ENCODE measurements around the gene ADAMTS7.
"Not testable (repeated sequence)": the region's sequence is repeated elsewhere in the genome, so short reads cannot be mapped to it uniquely, and the experiment has no call there.

ADAMTS7 gene

DNA sequence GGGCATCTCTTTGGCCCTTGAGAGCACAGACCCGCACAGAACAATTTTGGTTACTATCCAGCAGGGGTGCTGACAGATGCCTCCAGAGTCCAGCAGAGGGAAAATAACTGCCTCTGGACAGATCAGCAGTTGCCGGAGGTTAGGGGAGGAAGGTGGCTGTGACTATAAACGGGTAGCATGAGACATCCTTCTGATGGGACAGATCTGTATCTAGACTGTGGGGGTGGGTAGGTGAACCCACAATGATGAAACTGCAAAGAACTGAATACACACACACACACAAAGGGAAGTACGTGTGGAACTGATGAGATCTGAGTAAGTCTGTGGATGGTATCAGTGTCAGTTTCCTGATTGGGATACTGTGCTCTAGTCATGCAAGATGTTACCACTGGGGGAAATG, 21.2 kb downstream of the ADAMTS7 start:
- no peak overlapping the region for H3K4me3 ChIP-seq (ENCODE audit: low read depth, low read length)
- TF ChIP-seq, protein P1, sequence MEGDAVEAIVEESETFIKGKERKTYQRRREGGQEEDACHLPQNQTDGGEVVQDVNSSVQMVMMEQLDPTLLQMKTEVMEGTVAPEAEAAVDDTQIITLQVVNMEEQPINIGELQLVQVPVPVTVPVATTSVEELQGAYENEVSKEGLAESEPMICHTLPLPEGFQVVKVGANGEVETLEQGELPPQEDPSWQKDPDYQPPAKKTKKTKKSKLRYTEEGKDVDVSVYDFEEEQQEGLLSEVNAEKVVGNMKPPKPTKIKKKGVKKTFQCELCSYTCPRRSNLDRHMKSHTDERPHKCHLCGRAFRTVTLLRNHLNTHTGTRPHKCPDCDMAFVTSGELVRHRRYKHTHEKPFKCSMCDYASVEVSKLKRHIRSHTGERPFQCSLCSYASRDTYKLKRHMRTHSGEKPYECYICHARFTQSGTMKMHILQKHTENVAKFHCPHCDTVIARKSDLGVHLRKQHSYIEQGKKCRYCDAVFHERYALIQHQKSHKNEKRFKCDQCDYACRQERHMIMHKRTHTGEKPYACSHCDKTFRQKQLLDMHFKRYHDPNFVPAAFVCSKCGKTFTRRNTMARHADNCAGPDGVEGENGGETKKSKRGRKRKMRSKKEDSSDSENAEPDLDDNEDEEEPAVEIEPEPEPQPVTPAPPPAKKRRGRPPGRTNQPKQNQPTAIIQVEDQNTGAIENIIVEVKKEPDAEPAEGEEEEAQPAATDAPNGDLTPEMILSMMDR (IDR thresholded peaks at IDR 0.05; ENCODE audit: low read depth, low read length): no peak

DNA sequence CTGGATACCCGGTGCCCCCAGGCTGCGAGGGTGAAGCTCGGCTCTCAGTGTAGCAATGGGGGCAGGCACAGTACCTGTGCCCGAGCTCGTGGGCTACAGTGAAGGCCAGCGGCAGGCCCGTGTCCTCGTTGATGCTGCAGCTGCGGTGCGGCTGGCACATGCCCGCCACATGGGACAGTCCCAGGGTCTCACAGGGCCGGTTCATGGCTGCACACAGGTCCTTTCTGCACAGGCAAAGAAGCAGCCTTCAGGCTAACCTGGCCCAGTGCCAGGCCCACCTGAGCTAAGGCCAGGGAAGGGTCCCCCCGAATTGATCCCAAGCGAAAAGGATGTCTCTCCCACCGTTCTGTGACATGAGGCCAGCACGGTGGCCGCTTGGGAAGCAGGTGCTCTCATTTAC, 21.6 kb downstream of the ADAMTS7 start:
- H3K4me3 ChIP-seq (ENCODE audit: low read depth, low read length): no peak overlapping the region
- TF ChIP-seq, protein P1 (IDR thresholded peaks at IDR 0.05; ENCODE audit: low read depth, low read length): no peak

DNA sequence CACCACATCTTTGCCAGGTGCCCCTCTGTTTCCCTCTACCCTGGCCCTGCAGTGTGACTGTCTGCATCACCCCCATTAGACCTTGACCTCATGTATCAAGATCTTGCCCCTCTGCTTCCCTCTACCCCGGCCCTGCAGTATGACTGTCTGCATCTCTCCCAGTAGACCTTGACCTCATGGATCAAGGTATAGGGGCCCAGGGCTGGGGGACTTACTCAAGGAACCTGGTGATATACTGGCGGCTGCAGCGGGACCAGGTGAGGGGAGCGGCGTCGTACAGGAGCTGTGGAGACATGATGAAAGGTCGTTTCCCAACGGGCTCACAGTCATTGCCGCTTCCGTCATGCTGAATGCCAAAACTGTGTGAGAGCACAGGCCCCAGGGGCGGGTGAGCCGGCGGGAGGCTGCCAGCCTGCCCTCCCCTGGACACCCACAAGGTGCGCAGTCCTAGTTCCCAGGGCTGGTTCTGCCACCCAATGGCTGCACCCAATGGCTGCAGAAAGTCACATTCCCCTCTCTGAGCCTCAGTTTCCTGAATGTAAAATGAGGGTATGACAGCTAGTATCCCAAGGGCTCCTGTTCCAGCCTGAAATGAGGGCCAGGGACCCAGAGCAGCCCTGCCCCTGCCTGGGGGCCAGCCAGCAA, 23.1 kb downstream of the ADAMTS7 start:
- TF ChIP-seq, protein P1 (IDR thresholded peaks at IDR 0.05; ENCODE audit: low read depth, low read length): no peak
- no peak overlapping the region for H3K4me3 ChIP-seq (ENCODE audit: low read depth, low read length)

DNA sequence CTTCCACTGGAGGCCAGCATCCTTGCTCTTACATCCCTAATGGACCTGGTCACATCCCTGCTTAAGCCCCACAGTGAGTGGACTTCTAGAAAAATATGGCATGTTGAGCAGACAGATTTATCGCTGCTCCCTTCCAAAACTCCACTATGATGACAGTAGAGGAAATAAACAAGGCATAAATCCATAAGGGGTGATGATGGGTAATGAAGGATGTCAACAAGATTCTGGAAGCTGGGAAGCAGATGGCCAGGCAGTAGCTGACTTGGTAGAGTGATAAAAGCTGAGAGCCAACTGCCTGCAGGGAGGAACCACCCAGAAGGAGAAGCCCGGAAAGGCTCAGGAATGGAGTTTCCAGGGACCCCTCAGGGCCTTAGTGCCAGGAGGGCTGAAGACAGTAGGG, 28.9 kb downstream of the ADAMTS7 start:
- H3K4me3 ChIP-seq (ENCODE audit: low read depth, low read length): not testable (repeated sequence)

DNA sequence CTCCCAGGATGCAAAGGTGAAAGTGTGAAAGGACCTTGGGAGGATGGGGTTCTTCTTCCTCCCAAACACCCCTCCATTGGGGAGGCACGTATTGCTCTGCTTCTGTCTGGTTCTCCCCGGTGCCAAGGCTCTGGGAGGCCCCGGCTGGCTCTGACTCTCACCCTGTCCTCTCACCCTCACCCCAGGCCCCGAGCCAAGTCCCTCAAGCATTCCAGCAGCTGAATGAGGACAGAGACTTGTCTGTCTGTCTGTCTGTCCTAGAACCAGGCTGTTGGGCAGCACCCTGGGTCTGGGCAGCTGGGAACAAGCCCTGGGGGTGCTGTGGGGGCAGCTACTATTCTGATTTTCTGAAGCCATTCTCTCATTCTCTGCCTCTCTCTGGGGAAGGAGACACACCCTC, 29.9 kb downstream of the ADAMTS7 start:
- not testable (repeated sequence) for H3K4me3 ChIP-seq (ENCODE audit: low read depth, low read length)

DNA sequence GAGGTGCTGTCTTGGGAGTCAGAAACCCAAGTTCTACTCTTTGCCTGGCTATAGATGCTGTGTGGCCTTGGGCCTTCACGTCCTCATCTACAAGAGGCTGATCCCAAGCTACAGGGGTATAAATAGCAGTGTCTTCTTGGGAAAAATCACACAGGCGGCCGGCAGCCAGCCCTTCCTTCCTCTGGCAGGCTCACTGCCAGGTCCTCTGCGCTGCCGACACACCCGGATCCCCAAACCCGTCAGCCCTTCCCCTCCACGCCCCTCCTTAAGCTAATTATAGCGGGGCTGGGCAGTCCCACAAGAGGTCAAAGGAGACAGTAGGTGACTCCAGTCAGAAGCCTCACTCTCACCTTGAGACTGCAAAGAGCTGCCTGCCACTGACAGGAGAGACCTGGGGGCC, 31.3 kb downstream of the ADAMTS7 start:
- H3K4me3 ChIP-seq (ENCODE audit: low read depth, low read length): not testable (repeated sequence)

DNA sequence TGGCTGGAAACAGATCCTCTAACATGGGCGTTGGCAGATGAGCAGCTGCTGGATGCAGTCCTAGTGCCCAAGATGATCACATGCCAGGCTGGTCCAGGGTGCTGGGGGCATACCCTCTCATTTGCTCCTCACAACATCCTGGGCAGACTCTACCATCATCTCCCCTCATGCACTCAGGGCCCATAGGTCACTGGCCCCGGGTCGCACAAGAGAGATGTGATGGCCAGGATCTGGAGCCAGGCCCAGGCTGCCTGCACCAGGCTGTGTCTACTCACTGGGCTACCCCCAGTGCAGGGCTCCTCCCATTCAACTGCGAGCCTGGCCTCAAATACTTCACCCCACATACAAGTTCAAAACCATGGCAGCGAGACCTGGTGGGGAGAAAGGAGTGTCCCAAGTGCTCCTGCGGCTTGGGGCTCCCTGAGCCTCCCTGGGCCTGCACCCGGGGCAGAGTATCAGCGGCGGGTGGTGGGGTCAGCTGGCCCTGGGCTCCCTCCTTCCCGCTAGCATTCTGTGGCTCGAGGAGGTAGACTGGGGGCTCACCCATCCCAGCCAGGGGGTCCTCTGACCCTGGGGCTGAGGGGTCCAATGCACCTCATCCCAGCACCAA, 32.0 kb downstream of the ADAMTS7 start:
- H3K4me3 ChIP-seq (ENCODE audit: low read depth, low read length): not testable (repeated sequence)

DNA sequence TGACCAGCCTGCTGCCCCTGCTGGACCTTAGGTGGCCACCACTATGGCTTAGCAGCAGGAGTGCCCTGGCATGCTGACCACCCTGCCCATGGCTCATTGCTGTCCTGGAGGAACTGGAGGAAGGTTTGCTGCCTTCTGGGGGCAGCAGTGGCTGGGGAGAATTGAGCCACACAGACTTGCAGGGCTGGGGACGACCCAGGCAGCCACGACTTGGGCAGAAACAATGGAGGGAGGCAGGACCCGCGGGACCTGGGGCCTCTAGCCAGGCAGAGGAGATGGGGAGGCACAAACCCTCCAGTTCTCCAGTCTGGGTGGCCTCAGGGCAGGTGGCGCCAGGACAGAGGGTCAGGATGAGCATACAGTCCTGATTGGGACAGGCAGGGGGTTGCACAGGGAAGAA, 32.8 kb downstream of the ADAMTS7 start:
- no peak overlapping the region for H3K4me3 ChIP-seq (ENCODE audit: low read depth, low read length)
- TF ChIP-seq, protein P1 (IDR thresholded peaks at IDR 0.05; ENCODE audit: low read depth, low read length): no peak

DNA sequence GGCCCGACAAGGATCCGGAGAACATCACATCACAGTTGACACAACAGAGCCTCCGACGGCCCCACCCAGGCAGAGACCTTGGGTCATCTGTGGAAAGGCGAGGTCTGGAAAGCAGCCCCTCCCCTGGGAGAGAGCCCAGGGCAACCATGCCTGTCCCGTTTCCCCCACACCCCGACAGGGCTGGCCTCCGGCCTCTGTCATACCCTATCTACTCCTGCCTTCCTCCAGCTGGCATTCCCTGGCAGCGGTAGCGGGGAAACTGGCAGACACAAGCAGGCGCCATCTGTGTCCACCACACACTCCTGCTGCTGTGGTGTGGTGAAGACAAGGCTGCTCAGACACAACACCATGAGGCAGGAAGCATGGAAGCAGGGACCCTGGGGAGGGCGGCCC, 33.3 kb downstream of the ADAMTS7 start:
- H3K4me3 ChIP-seq (ENCODE audit: low read depth, low read length): not testable (repeated sequence)

DNA sequence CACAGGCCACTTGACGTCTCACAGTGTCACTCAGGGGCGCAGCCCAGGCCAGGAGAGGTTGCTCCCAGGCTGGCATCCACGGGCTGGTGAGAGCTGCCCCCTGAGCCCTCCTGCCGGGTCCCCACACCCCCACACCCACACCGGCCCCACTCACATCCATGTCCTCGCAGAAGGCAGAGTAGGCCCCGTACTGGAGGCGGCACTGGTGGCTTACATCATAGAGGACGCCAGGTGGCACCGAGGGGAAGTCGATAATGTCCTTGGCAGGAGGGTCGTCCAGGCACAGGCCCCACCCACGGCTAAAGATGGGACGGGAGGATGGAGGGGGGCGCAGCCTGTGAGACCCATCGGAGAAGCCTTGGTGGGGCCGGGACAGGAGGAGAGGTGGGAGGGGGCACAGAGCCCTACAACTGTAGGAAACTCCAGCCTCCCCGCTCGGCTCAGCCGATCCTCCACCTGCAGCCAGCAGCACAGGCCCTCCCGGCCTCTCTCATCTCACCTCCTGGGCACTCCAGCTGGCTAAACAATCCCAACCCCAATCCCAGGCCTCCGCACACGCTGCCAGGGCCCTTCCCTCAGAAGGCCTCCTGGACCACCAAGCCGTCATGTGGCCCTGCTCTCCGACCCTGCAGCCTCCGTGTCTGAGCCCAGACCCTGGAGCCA, 33.8 kb downstream of the ADAMTS7 start:
- not testable (repeated sequence) for H3K4me3 ChIP-seq (ENCODE audit: low read depth, low read length)

DNA sequence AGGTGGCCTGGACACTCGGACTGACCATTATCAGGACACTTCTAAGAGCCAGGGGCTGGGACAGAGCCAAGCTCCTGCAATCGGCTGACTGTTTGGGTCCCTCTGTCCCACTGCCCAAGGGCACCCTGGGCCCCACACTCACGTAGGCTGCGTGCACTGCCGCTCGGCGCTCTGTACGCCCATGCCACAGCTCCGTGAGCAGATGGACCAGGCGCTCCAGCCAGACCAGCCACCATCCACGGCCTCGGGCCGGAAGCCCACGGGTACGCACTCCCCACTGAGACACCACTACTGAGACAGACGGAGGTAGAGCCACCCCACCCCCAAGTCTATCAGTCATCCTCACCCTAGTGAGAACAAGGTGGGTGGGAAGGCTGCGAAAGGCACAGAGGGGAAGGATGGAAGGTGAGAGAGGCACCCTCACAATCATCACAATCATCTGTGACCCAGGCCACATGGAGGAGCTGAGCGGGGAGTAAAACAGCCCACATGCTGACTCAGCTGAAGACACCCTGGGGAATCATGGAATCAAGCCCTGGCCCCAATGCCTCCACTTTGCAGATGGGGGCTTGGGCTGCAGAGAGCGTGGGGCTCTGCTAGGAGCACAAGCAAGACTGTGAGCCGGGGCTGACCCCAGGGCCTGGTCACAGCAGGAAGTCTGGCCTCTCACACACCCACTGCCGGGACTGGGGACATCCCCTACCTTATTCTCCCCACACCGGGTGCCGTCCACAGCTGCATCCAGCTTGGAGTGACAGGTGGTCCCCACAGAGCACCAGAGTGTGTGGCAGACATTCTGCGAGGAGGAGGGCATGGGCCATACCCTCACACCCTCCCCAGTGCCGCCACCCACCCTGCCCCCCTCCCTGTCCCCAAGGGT, 35.0 kb downstream of the ADAMTS7 start:
- H3K4me3 ChIP-seq (ENCODE audit: low read depth, low read length): not testable (repeated sequence)
